AG10803 (cell line): ENCODE results near the gene IKBKE.
A peak's percentile ranks its signal among the peaks of the same experiment; 100 is the strongest.

Source experiments
- DNase-seq: peaks from one replicate; pipeline ENCODE4 v3.0.0; 2010; ENCODE audit warnings: low read depth
- H3K4me3 ChIP-seq: 2 replicates; pipeline ENCODE4 v1.5.1; 2011; ENCODE audit warnings: mild to moderate bottlenecking, low read length, control low read depth
- TF ChIP-seq, protein P1 (sequence below): conservative IDR thresholded peaks from 2 replicates; pipeline ENCODE4 v1.5.1; 2011; ENCODE audit warnings: mild to moderate bottlenecking, low read length, control low read depth, inconsistent platforms

The IKBKE gene

GRCh38 chr1:206507284-206508129 lies 37.2 kb downstream of the IKBKE start, which contains the start of gene RASSF5:
Gene RASSF5, plus strand, starts transcription at chr1:206507531. Its CDS starts 72 bp downstream, at chr1:206507603.
- peak within 1 kb of the TSS; percentile 65 for H3K4me3 ChIP-seq
- TF ChIP-seq, protein P1, sequence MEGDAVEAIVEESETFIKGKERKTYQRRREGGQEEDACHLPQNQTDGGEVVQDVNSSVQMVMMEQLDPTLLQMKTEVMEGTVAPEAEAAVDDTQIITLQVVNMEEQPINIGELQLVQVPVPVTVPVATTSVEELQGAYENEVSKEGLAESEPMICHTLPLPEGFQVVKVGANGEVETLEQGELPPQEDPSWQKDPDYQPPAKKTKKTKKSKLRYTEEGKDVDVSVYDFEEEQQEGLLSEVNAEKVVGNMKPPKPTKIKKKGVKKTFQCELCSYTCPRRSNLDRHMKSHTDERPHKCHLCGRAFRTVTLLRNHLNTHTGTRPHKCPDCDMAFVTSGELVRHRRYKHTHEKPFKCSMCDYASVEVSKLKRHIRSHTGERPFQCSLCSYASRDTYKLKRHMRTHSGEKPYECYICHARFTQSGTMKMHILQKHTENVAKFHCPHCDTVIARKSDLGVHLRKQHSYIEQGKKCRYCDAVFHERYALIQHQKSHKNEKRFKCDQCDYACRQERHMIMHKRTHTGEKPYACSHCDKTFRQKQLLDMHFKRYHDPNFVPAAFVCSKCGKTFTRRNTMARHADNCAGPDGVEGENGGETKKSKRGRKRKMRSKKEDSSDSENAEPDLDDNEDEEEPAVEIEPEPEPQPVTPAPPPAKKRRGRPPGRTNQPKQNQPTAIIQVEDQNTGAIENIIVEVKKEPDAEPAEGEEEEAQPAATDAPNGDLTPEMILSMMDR: no peak
- DNase-seq: peak; percentile 68

DNA sequence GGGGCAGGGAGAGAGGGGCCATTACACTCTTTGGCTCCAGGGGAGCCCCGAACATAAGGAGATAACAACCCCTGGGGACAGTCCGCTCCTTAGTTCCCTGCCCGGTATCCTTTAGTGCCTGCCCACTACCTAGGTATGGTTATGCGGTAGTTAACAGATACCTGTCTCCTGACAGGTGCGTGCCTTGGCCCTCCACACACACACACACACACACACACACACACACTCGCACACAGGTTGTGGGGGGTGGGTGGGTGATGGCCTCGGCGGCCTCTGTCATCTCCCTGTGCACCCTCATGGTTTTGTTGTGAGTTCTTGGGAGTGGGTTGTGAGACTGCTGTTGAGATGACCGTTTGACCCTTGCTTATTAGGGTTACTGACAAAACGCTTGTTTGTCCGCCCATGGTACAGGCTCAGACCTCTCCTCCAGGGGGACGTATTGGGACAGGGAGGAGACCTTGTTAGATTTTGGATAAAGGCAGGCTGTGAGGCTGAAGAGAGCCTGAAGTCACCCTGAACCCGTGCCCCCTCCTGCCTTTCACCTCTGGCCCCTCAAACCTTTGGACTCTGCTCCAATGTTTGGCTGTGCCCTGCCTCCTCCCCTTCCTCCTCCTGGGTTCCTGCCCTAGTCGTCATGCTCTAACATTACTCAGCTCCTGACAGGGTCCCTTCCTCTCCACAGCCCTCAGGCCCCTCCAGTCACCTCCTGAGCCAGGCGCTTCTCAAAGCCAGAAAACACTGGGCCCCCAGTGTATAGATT lies 38.0 kb downstream of the IKBKE start:
- peak overlapping the region; percentile 65 for H3K4me3 ChIP-seq
- peak; percentile 18 for DNase-seq
- TF ChIP-seq, protein P1: no peak

- peak; percentile 93 for DNase-seq
- H3K4me3 ChIP-seq: peak overlapping the region; percentile 65
- TF ChIP-seq, protein P1: no peak
Observed at GRCh38 chr1:206508956-206509355, 38.7 kb downstream of the IKBKE start.

DNA sequence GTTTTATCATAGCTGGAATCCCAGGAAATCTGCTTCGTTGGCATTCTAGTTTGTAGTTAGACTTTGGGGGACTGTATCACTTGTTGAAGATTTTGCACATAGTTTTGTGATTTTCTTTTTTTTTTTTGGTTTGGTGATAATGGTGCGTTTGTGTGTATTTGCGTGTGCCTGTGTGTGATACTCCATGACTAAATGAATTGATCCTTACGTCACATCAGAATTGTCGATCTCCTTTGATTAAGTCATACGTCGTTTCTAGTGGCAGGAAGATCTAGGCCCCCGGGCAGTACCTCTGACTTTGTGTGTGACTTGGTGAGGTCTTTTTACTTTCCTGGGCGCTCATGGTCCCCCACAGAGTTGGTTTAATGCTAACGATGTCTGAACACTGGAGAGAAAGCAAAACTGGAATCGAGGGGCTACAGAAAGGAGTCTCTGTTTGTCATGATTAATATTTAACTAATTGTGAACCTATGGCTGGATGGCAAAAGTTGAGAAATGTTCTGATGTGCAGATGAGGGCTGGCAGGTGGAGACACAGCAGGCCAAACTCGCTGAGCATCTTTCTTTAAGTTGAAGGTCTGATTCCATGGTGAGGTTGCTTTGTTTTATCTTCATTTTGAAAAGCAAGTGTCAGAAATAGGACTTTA lies 39.5 kb downstream of the IKBKE start:
- DNase-seq: no peak
- no peak overlapping the region for H3K4me3 ChIP-seq
- TF ChIP-seq, protein P1: no peak

DNA sequence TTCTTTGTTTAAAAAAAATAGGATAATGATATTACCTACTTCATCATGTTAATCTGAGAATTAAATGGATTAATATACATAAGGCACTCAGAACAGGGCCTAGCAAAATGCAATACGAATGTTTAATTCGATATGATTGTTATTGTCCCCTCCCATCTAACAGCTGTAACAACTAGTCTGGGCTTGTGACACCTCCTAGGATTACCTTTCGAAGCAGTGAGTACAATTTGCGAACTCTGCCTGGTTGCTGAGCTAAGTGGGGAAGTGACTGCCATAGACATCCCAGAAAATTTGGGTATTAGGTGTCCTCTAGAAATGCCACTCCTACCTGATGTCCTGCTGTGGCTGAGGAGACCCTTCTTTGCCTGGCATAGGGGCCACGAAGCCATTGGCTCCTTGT lies 40.1 kb downstream of the IKBKE start:
- DNase-seq: no peak
- TF ChIP-seq, protein P1: no peak
- H3K4me3 ChIP-seq: no peak overlapping the region

GRCh38 chr1:206511362-206512057 lies 41.2 kb downstream of the IKBKE start:
- no peak overlapping the region for H3K4me3 ChIP-seq
- no peak for DNase-seq
- TF ChIP-seq, protein P1: no peak
